Glutamatergic neuron (in vitro differentiated cells): ENCODE measurements around the gene CLDND2. TPM values are rescaled to one million over a fixed set of nuclear protein-coding genes. Genes with fewer than 3 reads are reported as not detected.

Source experiments
- DNase-seq: peaks from one replicate; pipeline ENCODE4 v3.0.0; 2022
- H3K27ac Mint-ChIP-seq: one replicate; pipeline ENCODE4 v1.8.0; 2020; ENCODE audit warnings: mild to moderate bottlenecking, mixed read lengths, inconsistent platforms; ENCODE audit not compliant: unreplicated experiment
- H3K27me3 Mint-ChIP-seq: one replicate; pipeline ENCODE4 v1.8.0; 2020; ENCODE audit warnings: mild to moderate bottlenecking, moderate library complexity, mixed read lengths, inconsistent platforms; ENCODE audit not compliant: unreplicated experiment
- H3K36me3 Mint-ChIP-seq: one replicate; pipeline ENCODE4 v1.8.0; 2020; ENCODE audit warnings: mild to moderate bottlenecking, mixed read lengths, inconsistent platforms; ENCODE audit not compliant: unreplicated experiment
- H3K4me1 Mint-ChIP-seq: one replicate; pipeline ENCODE4 v1.8.0; 2020; ENCODE audit warnings: mild to moderate bottlenecking, low read depth, mixed read lengths, inconsistent platforms; ENCODE audit not compliant: unreplicated experiment
- H3K4me3 Mint-ChIP-seq: one replicate; pipeline ENCODE4 v1.8.0; 2020; ENCODE audit warnings: mild to moderate bottlenecking, mixed read lengths, inconsistent platforms; ENCODE audit not compliant: unreplicated experiment
- H3K9me3 Mint-ChIP-seq: one replicate; pipeline ENCODE4 v1.8.0; 2020; ENCODE audit warnings: mild to moderate bottlenecking, moderate library complexity, mixed read lengths, inconsistent platforms; ENCODE audit not compliant: unreplicated experiment
- CTCF ChIP-seq: fragments of 200-600 bp; sonication (generic); IDR thresholded peaks from one replicate; pipeline ENCODE4 v1.5.0; 2021; ENCODE audit not compliant: partially characterized antibody, unreplicated experiment
- total RNA-seq: library from RNA; stranded (reverse); fragmentation: NEBNext Ultra II Directional; extraction: Animal tissue kit (Norgen Biotek cat#: 25700); gene quantifications from one replicate; pipeline ENCODE4 v1.2.1, GENCODE V29; 2021; ENCODE audit not compliant: unreplicated experiment

CLDND2 gene
- total RNA-seq, 1 donor from 2014 or later: not detected

- Mint-ChIP-seq H3K4me1 (peaks cover 3% of the 10 kb centered on the region), H3K9me3 (peaks cover 4% of the 10 kb centered on the region), H3K36me3 (no peaks in the 10 kb centered on the region), H3K4me3 (peak overlapping the region; percentile 99), H3K27me3 (peaks cover 11% of the 10 kb centered on the region), H3K27ac (no peak overlapping the region)
- DNase-seq: peak; percentile 93
- TF ChIP-seq CTCF: peak; percentile 95
These were observed 30.1 kb downstream of the CLDND2 start for GRCh38 chr19:51338563-51339312.

GRCh38 chr19:51337861-51338562 is 30.8 kb downstream of the CLDND2 start:
- Mint-ChIP-seq H3K36me3 (no peaks in the 10 kb centered on the region), H3K9me3 (peaks cover 4% of the 10 kb centered on the region), H3K4me3 (peak overlapping the region; percentile 76)

GRCh38 chr19:51337141-51337860 is 31.5 kb downstream of the CLDND2 start:
- no peak for TF ChIP-seq CTCF
- H3K27ac Mint-ChIP-seq: no peak overlapping the region
- peaks cover 11% of the 10 kb centered on the region for H3K27me3 Mint-ChIP-seq
- H3K9me3 Mint-ChIP-seq: peaks cover 4% of the 10 kb centered on the region
- no peaks in the 10 kb centered on the region for H3K36me3 Mint-ChIP-seq
- H3K4me3 Mint-ChIP-seq: no peak overlapping the region
- DNase-seq: no peak
- H3K4me1 Mint-ChIP-seq: peaks cover 3% of the 10 kb centered on the region

More at GRCh38 chr19:51337861-51338562, 30.8 kb downstream of the CLDND2 start:
- no peak for DNase-seq
- H3K27me3 Mint-ChIP-seq: peaks cover 11% of the 10 kb centered on the region
- TF ChIP-seq CTCF: no peak
- H3K27ac Mint-ChIP-seq: no peak overlapping the region
- H3K4me1 Mint-ChIP-seq: peaks cover 3% of the 10 kb centered on the region

DNA sequence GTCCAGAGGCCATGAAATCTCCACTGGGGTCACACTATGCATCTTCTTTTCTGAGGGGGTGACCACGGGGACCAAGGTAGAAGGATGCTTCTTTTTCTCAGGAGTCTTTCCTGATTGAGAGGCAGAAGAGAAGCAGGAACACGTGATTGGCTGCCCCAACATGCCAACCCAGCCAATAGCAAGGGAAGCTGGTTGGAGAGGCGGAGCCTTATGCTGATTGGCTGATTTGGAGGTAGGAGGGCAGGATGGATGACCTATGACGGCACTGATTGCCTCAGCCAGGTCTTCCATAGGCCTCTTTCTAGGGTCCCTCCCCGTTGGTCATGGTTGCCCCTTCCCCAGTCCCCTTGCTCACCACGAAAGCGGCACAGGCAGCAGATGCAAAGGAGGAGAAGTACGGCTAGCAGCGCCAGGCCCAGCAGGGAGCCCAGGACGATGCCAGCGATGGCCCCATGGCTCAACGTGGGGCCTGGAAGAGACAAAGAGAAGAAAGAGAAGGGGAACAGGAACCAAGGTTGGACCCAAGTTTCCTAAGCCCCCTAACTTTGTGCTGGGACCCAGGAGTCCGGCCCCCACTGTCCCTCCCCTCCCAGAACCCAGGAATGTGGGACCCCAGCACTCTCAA is 34.9 kb downstream of the CLDND2 start:
- peaks cover 10% of the 10 kb centered on the region for H3K36me3 Mint-ChIP-seq

More for the DNA sequence above, 34.9 kb downstream of the CLDND2 start:
- H3K27me3 Mint-ChIP-seq: peaks cover 7% of the 10 kb centered on the region
- no peak overlapping the region for H3K27ac Mint-ChIP-seq
- no peaks in the 10 kb centered on the region for H3K4me1 Mint-ChIP-seq
- peaks cover 3% of the 10 kb centered on the region for H3K9me3 Mint-ChIP-seq
- DNase-seq: no peak
- no peak overlapping the region for H3K4me3 Mint-ChIP-seq
- TF ChIP-seq CTCF: no peak
